ENCODE measurements around the gene RNFT2. TPM values are rescaled to one million over a fixed set of nuclear protein-coding genes. Genes with fewer than 3 reads are reported as not detected.

The RNFT2 gene
- polyA plus RNA-seq, 1 donor (not counting 4 experiments of a cell fraction or from before 2014, with no cell fraction given) = 0.96 TPM

DNA sequence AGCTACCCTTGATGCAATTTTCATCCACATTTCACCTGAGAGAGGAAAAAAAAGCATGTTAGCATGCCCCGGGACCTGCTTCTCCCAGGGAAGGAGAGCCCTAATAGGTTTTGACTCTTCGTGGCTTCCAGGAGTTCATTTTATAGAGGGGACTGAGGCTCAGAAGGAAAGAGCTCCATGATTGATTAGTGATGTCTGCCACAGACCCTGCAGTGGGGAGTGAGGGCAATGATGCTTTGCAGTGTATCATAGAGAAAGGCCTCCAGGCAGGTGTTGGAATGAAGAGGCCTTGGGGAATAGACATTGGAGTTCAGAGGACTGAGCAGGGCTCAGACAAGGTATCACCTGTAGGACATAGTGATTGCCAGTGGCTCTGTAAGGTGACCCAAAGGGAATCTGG, 41.5 kb downstream of the RNFT2 start:
- H3K36me3 ChIP-seq (ENCODE audit: control insufficient read depth in 2 of 2, extremely low read depth in 1 of 2, insufficient read depth in 2 of 2, low read length in 2 of 2) = no peaks in the 10 kb centered on the region
- H3K9me1 ChIP-seq (ENCODE audit: control insufficient read depth, extremely low read depth, insufficient read depth, low read length) = no peaks in the 10 kb centered on the region
- H4K20me1 ChIP-seq (ENCODE audit: control insufficient read depth, extremely low read depth, insufficient read depth, low read length) = no peaks in the 10 kb centered on the region
- H3K4me2 ChIP-seq (ENCODE audit: control insufficient read depth, extremely low read depth, insufficient read depth, low read depth, low read length) = no peak overlapping the region
- no peak overlapping the region for H3K27ac ChIP-seq (ENCODE audit: control insufficient read depth, insufficient read depth, low read length)
- no peak for DNase-seq (ENCODE audit: low read depth, low spot score)
- H3K9me3 ChIP-seq (ENCODE audit: control insufficient read depth, low read depth, low read length) = no peaks in the 10 kb centered on the region
- H3K4me1 ChIP-seq (ENCODE audit: control insufficient read depth, extremely low read depth, insufficient read depth, low read length) = no peaks in the 10 kb centered on the region
- no peaks in the 10 kb centered on the region for H3K27me3 ChIP-seq (ENCODE audit: control insufficient read depth, extremely low read depth, insufficient read depth, low read length)
- dilution Hi-C loops (cut with MboI; ENCODE audit: extremely low pct_ligation_motif_present, low sequenced_read_pairs) = no loop called here
- no peak overlapping the region for H3K4me3 ChIP-seq (ENCODE audit: control insufficient read depth in 2 of 3, extremely low read depth in 1 of 3, insufficient read depth in 2 of 3, low read depth in 1 of 3, low read length in 3 of 3)
- no peak overlapping the region for H3K9ac ChIP-seq (ENCODE audit: control insufficient read depth, extremely low read depth, insufficient read depth, low read length)
- H2AFZ ChIP-seq (ENCODE audit: control insufficient read depth, low read length) = no peak overlapping the region
- no peak for FAIRE-seq
- H3K79me2 ChIP-seq (ENCODE audit: control insufficient read depth, insufficient read depth, low read length) = no peaks in the 10 kb centered on the region
- TF ChIP-seq, protein P1, sequence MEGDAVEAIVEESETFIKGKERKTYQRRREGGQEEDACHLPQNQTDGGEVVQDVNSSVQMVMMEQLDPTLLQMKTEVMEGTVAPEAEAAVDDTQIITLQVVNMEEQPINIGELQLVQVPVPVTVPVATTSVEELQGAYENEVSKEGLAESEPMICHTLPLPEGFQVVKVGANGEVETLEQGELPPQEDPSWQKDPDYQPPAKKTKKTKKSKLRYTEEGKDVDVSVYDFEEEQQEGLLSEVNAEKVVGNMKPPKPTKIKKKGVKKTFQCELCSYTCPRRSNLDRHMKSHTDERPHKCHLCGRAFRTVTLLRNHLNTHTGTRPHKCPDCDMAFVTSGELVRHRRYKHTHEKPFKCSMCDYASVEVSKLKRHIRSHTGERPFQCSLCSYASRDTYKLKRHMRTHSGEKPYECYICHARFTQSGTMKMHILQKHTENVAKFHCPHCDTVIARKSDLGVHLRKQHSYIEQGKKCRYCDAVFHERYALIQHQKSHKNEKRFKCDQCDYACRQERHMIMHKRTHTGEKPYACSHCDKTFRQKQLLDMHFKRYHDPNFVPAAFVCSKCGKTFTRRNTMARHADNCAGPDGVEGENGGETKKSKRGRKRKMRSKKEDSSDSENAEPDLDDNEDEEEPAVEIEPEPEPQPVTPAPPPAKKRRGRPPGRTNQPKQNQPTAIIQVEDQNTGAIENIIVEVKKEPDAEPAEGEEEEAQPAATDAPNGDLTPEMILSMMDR (optimal IDR thresholded peaks at IDR 0.05 in 1 of 3, IDR thresholded peaks at IDR 0.05 in 1 of 3, conservative IDR thresholded peaks at IDR 0.05 in 1 of 3; ENCODE audit: extremely low read depth in 1 of 3, insufficient read depth in 2 of 3, low read length in 3 of 3) = no peak
- TF ChIP-seq EZH2 (IDR thresholded peaks at IDR 0.05; ENCODE audit: low read length) = no peak

DNA sequence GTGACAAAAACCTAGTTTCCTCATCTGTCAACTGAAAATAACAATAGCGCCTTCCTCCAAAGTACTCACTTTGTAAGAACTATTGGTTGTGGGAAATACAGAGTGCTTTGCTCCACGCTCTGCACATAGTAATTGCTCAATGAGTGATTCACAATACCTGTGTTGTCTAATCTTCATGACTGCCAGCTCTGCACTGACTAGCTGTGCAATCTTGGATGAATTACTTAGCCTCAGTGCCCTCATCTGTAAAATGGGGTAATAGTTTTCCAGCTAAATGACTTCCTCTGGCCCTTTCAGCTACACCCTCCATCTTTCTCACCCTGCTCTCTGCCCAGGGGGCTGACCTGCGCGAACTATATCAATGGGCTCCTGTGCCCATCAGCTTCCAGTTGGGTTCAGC, 42.8 kb downstream of the RNFT2 start:
- no peaks in the 10 kb centered on the region for H4K20me1 ChIP-seq (ENCODE audit: control insufficient read depth, extremely low read depth, insufficient read depth, low read length)
- H3K4me2 ChIP-seq (ENCODE audit: control insufficient read depth, extremely low read depth, insufficient read depth, low read depth, low read length) = no peak overlapping the region
- no peaks in the 10 kb centered on the region for H3K27me3 ChIP-seq (ENCODE audit: control insufficient read depth, extremely low read depth, insufficient read depth, low read length)
- DNase-seq (ENCODE audit: low read depth, low spot score) = no peak
- H2AFZ ChIP-seq (ENCODE audit: control insufficient read depth, low read length) = no peak overlapping the region
- H3K79me2 ChIP-seq (ENCODE audit: control insufficient read depth, insufficient read depth, low read length) = no peaks in the 10 kb centered on the region
- no peak overlapping the region for H3K27ac ChIP-seq (ENCODE audit: control insufficient read depth, insufficient read depth, low read length)
- H3K4me3 ChIP-seq (ENCODE audit: control insufficient read depth in 2 of 3, extremely low read depth in 1 of 3, insufficient read depth in 2 of 3, low read depth in 1 of 3, low read length in 3 of 3) = no peak overlapping the region
- no peaks in the 10 kb centered on the region for H3K9me3 ChIP-seq (ENCODE audit: control insufficient read depth, low read depth, low read length)
- no peak for FAIRE-seq
- H3K9me1 ChIP-seq (ENCODE audit: control insufficient read depth, extremely low read depth, insufficient read depth, low read length) = no peaks in the 10 kb centered on the region
- dilution Hi-C loops (cut with MboI; ENCODE audit: extremely low pct_ligation_motif_present, low sequenced_read_pairs) = no loop called here
- TF ChIP-seq, protein P1 (optimal IDR thresholded peaks at IDR 0.05 in 1 of 3, IDR thresholded peaks at IDR 0.05 in 1 of 3, conservative IDR thresholded peaks at IDR 0.05 in 1 of 3; ENCODE audit: extremely low read depth in 1 of 3, insufficient read depth in 2 of 3, low read length in 3 of 3) = no peak
- no peak for TF ChIP-seq EZH2 (IDR thresholded peaks at IDR 0.05; ENCODE audit: low read length)
- H3K9ac ChIP-seq (ENCODE audit: control insufficient read depth, extremely low read depth, insufficient read depth, low read length) = no peak overlapping the region
- H3K4me1 ChIP-seq (ENCODE audit: control insufficient read depth, extremely low read depth, insufficient read depth, low read length) = no peaks in the 10 kb centered on the region
- no peaks in the 10 kb centered on the region for H3K36me3 ChIP-seq (ENCODE audit: control insufficient read depth in 2 of 2, extremely low read depth in 1 of 2, insufficient read depth in 2 of 2, low read length in 2 of 2)

Data from keratinocyte (primary cell).